ENCODE data around the gene KRT86. TPM values are rescaled to one million over a fixed set of nuclear protein-coding genes. Genes with fewer than 3 reads are reported as not detected.
"Not testable (repeated sequence)": the region's sequence is repeated elsewhere in the genome, so short reads cannot be mapped to it uniquely, and the experiment has no call there.

Gene KRT86
- total and polyA plus RNA-seq, 4 donors = 0.39 to 3.2 (median 1.3) TPM

GRCh38 chr12:52236386-52237050 is 37.9 kb upstream of the KRT86 start:
- H3K4me3 ChIP-seq (ENCODE audit: low read length in 2 of 2) = no peak overlapping the region
- H3K9me3 ChIP-seq (ENCODE audit: control insufficient read depth, low read length) = no peaks in the 10 kb centered on the region
- no peaks in the 10 kb centered on the region for H3K36me3 ChIP-seq (ENCODE audit: control insufficient read depth in 1 of 2, insufficient read depth in 2 of 2, low read length in 1 of 2)
- DNase-seq = no peak
- WGBS, 2 donors = 93 to 96% methylated on average over 3 of the region's 3 CpGs
- H3K27me3 ChIP-seq (ENCODE audit: control insufficient read depth in 1 of 2, insufficient read depth in 2 of 2, low read length in 1 of 2) = no peaks in the 10 kb centered on the region
- H3K4me1 ChIP-seq (ENCODE audit: control insufficient read depth in 1 of 2, insufficient read depth in 2 of 2, low read length in 2 of 2) = no peaks in the 10 kb centered on the region
- no peak overlapping the region for H3K27ac ChIP-seq (ENCODE audit: low read depth in 1 of 2, low read length in 2 of 2)
- intact Hi-C loops (cut with DNase I) = no loop called here
- ATAC-seq (ENCODE audit: low FRiP score) = no peak

GRCh38 chr12:52238207-52238840 is 36.1 kb upstream of the KRT86 start:
- no peak for DNase-seq
- no peaks in the 10 kb centered on the region for H3K9me3 ChIP-seq (ENCODE audit: control insufficient read depth, low read length)
- intact Hi-C loops (cut with DNase I) = no loop called here
- H3K27ac ChIP-seq (ENCODE audit: low read depth in 1 of 2, low read length in 2 of 2) = no peak overlapping the region
- H3K4me1 ChIP-seq (ENCODE audit: control insufficient read depth in 1 of 2, insufficient read depth in 2 of 2, low read length in 2 of 2) = no peaks in the 10 kb centered on the region
- 94 to 98% methylated on average over 4 of the region's 4 CpGs for WGBS, 2 donors
- ATAC-seq (ENCODE audit: low FRiP score) = no peak
- H3K36me3 ChIP-seq (ENCODE audit: control insufficient read depth in 1 of 2, insufficient read depth in 2 of 2, low read length in 1 of 2) = no peaks in the 10 kb centered on the region
- no peak overlapping the region for H3K4me3 ChIP-seq (ENCODE audit: low read length in 2 of 2)
- H3K27me3 ChIP-seq (ENCODE audit: control insufficient read depth in 1 of 2, insufficient read depth in 2 of 2, low read length in 1 of 2) = no peaks in the 10 kb centered on the region

- Histone ChIP-seq H3K36me3 (ENCODE audit: control insufficient read depth in 1 of 2, insufficient read depth in 2 of 2, low read length in 1 of 2) (no peaks in the 10 kb centered on the region), H3K27ac (ENCODE audit: low read depth in 1 of 2, low read length in 2 of 2) (no peak overlapping the region), H3K9me3 (ENCODE audit: control insufficient read depth, low read length) (no peaks in the 10 kb centered on the region), H3K4me1 (ENCODE audit: control insufficient read depth in 1 of 2, insufficient read depth in 2 of 2, low read length in 2 of 2) (no peaks in the 10 kb centered on the region), H3K4me3 (ENCODE audit: low read length in 2 of 2) (no peak overlapping the region), H3K27me3 (ENCODE audit: control insufficient read depth in 1 of 2, insufficient read depth in 2 of 2, low read length in 1 of 2) (no peaks in the 10 kb centered on the region)
- WGBS, 2 donors = 95 to 98% methylated on average over 7 of the region's 7 CpGs
- intact Hi-C loops (cut with DNase I) = no loop called here
- DNase-seq (no peak), ATAC-seq (ENCODE audit: low FRiP score) (no peak)
These were observed 35.4 kb upstream of the KRT86 start for GRCh38 chr12:52238916-52239646.

GRCh38 chr12:52239767-52240166 is 34.7 kb upstream of the KRT86 start:
- no peak overlapping the region for H3K27ac ChIP-seq (ENCODE audit: low read depth in 1 of 2, low read length in 2 of 2)

GRCh38 chr12:52240247-52240646 is 34.2 kb upstream of the KRT86 start:
- H3K27ac ChIP-seq (ENCODE audit: low read depth in 1 of 2, low read length in 2 of 2); H3K27me3 ChIP-seq (ENCODE audit: control insufficient read depth in 1 of 2, insufficient read depth in 2 of 2, low read length in 1 of 2); H3K36me3 ChIP-seq (ENCODE audit: control insufficient read depth in 1 of 2, insufficient read depth in 2 of 2, low read length in 1 of 2); DNase-seq; H3K9me3 ChIP-seq (ENCODE audit: control insufficient read depth, low read length); ATAC-seq (ENCODE audit: low FRiP score); intact Hi-C loops (cut with DNase I); H3K4me1 ChIP-seq (ENCODE audit: control insufficient read depth in 1 of 2, insufficient read depth in 2 of 2, low read length in 2 of 2); H3K4me3 ChIP-seq (ENCODE audit: low read length in 2 of 2): not testable (repeated sequence)
- WGBS, 2 donors = 91 to 95% methylated on average over 6 of the region's 6 CpGs

More at GRCh38 chr12:52239767-52240166, 34.7 kb upstream of the KRT86 start:
- DNase-seq (no peak), ATAC-seq (ENCODE audit: low FRiP score) (no peak)
- Histone ChIP-seq H3K4me3 (ENCODE audit: low read length in 2 of 2) (no peak overlapping the region), H3K9me3 (ENCODE audit: control insufficient read depth, low read length) (no peaks in the 10 kb centered on the region), H3K27me3 (ENCODE audit: control insufficient read depth in 1 of 2, insufficient read depth in 2 of 2, low read length in 1 of 2) (no peaks in the 10 kb centered on the region), H3K4me1 (ENCODE audit: control insufficient read depth in 1 of 2, insufficient read depth in 2 of 2, low read length in 2 of 2) (no peaks in the 10 kb centered on the region), H3K36me3 (ENCODE audit: control insufficient read depth in 1 of 2, insufficient read depth in 2 of 2, low read length in 1 of 2) (no peaks in the 10 kb centered on the region)
- WGBS, 2 donors = 85 to 90% methylated on average over 2 of the region's 2 CpGs
- intact Hi-C loops (cut with DNase I) = no loop called here

GRCh38 chr12:52241205-52241842 is 33.1 kb upstream of the KRT86 start:
- Histone ChIP-seq H3K27ac (ENCODE audit: low read depth in 1 of 2, low read length in 2 of 2) (no peak overlapping the region), H3K4me3 (ENCODE audit: low read length in 2 of 2) (no peak overlapping the region), H3K9me3 (ENCODE audit: control insufficient read depth, low read length) (no peaks in the 10 kb centered on the region), H3K27me3 (ENCODE audit: control insufficient read depth in 1 of 2, insufficient read depth in 2 of 2, low read length in 1 of 2) (no peaks in the 10 kb centered on the region), H3K4me1 (ENCODE audit: control insufficient read depth in 1 of 2, insufficient read depth in 2 of 2, low read length in 2 of 2) (no peaks in the 10 kb centered on the region), H3K36me3 (ENCODE audit: control insufficient read depth in 1 of 2, insufficient read depth in 2 of 2, low read length in 1 of 2) (no peaks in the 10 kb centered on the region)
- intact Hi-C loops (cut with DNase I) = no loop called here
- 82 to 93% methylated on average over 11 of the region's 11 CpGs for WGBS, 2 donors
- ATAC-seq (ENCODE audit: low FRiP score) = no peak
- no peak for DNase-seq

GRCh38 chr12:52242442-52243258 is 31.8 kb upstream of the KRT86 start:
- no peaks in the 10 kb centered on the region for H3K36me3 ChIP-seq (ENCODE audit: control insufficient read depth in 1 of 2, insufficient read depth in 2 of 2, low read length in 1 of 2)
- H3K27me3 ChIP-seq (ENCODE audit: control insufficient read depth in 1 of 2, insufficient read depth in 2 of 2, low read length in 1 of 2) = no peaks in the 10 kb centered on the region
- H3K27ac ChIP-seq (ENCODE audit: low read depth in 1 of 2, low read length in 2 of 2) = peak overlapping the region in 1 of 2 donors; percentile 63
- no peak overlapping the region for H3K4me3 ChIP-seq (ENCODE audit: low read length in 2 of 2)
- ATAC-seq (ENCODE audit: low FRiP score) = no peak
- H3K9me3 ChIP-seq (ENCODE audit: control insufficient read depth, low read length) = no peaks in the 10 kb centered on the region
- WGBS, 2 donors = 93 to 95% methylated on average over 11 of the region's 11 CpGs
- H3K4me1 ChIP-seq (ENCODE audit: control insufficient read depth in 1 of 2, insufficient read depth in 2 of 2, low read length in 2 of 2) = no peaks in the 10 kb centered on the region
- DNase-seq = no peak
- intact Hi-C loops (cut with DNase I) = no loop called here

- Histone ChIP-seq H3K27me3 (ENCODE audit: control insufficient read depth in 1 of 2, insufficient read depth in 2 of 2, low read length in 1 of 2) (no peaks in the 10 kb centered on the region), H3K4me3 (ENCODE audit: low read length in 2 of 2) (no peak overlapping the region), H3K9me3 (ENCODE audit: control insufficient read depth, low read length) (no peaks in the 10 kb centered on the region), H3K27ac (ENCODE audit: low read depth in 1 of 2, low read length in 2 of 2) (peak overlapping the region in 1 of 2 donors; percentile 63), H3K4me1 (ENCODE audit: control insufficient read depth in 1 of 2, insufficient read depth in 2 of 2, low read length in 2 of 2) (no peaks in the 10 kb centered on the region), H3K36me3 (ENCODE audit: control insufficient read depth in 1 of 2, insufficient read depth in 2 of 2, low read length in 1 of 2) (no peaks in the 10 kb centered on the region)
- 59 to 60% methylated on average over 5 of the region's 5 CpGs for WGBS, 2 donors
- intact Hi-C loops (cut with DNase I) = no loop called here
- DNase-seq (no peak), ATAC-seq (ENCODE audit: low FRiP score) (no peak)
These were observed 31.1 kb upstream of the KRT86 start for GRCh38 chr12:52243259-52243855.
